AG10803 (cell line): Measurements from ENCODE around the gene RAE1.

Experiments
- DNase-seq: peaks from one replicate; pipeline ENCODE4 v3.0.0; 2010; ENCODE audit warnings: low read depth
- H3K4me3 ChIP-seq: 2 replicates; pipeline ENCODE4 v1.5.1; 2011; ENCODE audit warnings: mild to moderate bottlenecking, low read length, control low read depth
- TF ChIP-seq, protein P1 (sequence below): conservative IDR thresholded peaks from 2 replicates; pipeline ENCODE4 v1.5.1; 2011; ENCODE audit warnings: mild to moderate bottlenecking, low read length, control low read depth, inconsistent platforms

RAE1 gene

DNA sequence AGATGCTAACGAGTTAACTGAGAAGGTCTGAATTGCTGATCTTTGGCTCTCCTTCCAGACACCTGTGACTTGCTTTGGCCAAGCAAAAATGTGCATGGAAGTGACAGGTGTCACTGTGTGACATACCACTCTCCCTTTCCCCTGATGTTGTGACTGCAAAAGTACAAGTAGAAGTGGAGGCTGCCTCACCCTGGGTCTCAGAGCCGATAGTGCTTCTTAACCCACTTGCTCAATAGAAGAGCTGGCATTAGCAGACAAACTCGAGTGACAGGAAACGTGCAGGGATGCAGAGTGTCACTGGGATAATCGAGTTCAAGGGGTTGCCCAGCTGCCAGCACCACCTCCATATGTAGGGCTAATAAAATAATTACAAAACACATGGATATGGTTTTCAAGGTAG is 37.8 kb upstream of the RAE1 start:
- no peak for DNase-seq
- TF ChIP-seq, protein P1, sequence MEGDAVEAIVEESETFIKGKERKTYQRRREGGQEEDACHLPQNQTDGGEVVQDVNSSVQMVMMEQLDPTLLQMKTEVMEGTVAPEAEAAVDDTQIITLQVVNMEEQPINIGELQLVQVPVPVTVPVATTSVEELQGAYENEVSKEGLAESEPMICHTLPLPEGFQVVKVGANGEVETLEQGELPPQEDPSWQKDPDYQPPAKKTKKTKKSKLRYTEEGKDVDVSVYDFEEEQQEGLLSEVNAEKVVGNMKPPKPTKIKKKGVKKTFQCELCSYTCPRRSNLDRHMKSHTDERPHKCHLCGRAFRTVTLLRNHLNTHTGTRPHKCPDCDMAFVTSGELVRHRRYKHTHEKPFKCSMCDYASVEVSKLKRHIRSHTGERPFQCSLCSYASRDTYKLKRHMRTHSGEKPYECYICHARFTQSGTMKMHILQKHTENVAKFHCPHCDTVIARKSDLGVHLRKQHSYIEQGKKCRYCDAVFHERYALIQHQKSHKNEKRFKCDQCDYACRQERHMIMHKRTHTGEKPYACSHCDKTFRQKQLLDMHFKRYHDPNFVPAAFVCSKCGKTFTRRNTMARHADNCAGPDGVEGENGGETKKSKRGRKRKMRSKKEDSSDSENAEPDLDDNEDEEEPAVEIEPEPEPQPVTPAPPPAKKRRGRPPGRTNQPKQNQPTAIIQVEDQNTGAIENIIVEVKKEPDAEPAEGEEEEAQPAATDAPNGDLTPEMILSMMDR, result no peak
- H3K4me3 ChIP-seq, result no peak overlapping the region

DNA sequence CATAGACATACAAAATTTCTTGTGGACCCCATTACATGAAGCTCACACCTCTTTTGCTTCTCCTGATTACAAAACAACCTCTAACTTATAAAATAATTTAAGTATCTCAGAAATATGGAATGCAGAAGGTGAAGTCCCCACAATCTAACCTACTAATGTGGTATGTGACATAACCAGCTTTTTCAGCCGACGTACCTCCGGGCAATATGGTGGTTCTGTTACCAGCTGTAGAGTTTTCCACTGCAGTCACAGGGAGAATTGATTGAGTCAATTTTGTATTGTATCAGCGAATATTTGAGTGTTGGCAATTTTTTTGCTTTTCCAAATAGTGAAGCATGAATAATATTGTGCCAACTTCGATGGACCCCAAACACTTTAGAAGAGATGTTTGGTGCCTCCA is 37.1 kb upstream of the RAE1 start:
- TF ChIP-seq, protein P1, result no peak
- no peak for DNase-seq
- no peak overlapping the region for H3K4me3 ChIP-seq

DNA sequence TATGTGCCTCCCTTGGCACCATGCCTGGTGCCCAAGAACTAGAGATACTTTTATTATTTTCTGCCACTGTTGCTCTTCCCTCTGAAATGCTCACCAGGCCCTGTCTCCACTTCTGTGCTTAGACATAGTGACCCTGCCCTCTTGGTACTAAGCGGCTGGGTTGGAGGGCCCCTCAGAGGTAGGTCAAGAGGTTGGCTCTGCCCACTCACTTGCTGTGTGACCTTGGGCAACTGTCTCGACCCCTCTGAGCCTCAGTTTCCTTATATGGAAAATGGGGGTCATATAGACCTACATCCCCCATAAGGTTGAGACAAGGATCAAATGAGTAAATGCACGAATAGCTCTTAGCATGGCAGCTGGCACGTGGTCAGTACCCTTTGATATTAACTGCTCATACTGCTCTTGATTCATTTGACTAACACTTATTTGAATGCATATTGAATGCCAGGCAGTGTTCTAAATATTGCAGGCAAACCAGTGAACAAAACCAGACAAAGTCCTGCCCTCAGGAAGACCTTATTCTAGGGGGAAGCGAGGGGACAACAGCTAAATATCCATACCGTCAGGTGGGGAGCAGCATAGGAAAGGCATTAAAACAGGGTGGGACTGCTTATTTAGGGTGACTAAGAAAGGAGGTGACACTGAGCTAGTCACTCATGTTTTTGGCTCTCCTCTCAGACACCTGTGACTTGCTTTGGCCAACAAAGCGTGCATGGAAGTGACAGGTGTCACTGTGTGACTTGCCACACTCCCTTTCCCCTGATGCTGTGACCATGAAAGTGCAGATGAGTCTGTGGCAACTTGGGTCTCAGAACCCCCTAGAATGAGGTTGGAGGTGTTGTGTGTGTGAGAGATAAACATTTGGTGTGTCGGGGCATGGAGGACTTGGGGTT is 35.7 kb upstream of the RAE1 start:
- no peak for DNase-seq
- no peak overlapping the region for H3K4me3 ChIP-seq
- TF ChIP-seq, protein P1, result no peak

DNA sequence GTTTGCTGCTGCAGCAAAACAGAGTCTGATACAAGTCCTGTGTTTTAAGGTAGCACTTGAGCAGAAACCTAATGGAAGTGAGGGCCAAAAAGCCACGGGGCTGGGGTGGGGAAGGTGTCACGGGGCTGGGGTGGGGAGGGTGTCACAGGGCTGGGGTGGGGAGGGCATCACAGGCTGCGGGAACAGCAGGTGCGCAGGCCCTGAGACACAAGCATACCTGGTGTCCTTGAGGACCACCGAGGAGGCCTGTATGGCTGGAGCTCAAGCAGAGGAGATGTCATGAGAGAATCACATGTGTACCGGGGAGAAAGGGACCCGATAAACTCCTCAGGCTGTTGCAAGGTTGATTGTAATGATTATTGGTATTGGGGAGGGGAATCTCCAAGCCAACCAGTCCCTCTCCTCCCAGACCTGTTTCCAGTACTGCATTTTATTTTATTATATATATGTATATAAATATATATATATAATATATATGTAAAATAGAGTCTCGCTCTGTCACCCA is 35.0 kb upstream of the RAE1 start:
- TF ChIP-seq, protein P1, result no peak
- no peak overlapping the region for H3K4me3 ChIP-seq
- no peak for DNase-seq

DNA sequence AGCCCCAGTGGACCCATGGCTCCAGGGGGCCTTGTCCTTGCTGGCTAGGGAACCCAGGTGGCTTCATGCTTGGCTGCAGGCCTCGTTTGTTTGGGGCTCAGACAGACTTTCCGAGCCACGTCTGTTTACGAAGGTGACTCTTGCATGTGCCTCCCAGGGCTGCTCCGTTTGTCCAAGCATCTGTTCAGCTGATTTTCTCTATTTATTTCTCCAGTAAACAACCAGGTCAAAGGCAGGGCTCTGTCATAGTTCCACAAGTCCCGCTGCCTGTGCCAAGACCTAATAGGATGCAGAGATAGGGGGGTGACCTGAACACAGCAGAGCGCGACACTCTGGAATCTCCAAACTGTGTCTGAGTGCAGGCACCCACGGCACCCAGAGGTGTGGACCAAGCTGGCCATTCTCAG is 34.3 kb upstream of the RAE1 start:
- DNase-seq, result no peak
- TF ChIP-seq, protein P1, result no peak
- no peak overlapping the region for H3K4me3 ChIP-seq

DNA sequence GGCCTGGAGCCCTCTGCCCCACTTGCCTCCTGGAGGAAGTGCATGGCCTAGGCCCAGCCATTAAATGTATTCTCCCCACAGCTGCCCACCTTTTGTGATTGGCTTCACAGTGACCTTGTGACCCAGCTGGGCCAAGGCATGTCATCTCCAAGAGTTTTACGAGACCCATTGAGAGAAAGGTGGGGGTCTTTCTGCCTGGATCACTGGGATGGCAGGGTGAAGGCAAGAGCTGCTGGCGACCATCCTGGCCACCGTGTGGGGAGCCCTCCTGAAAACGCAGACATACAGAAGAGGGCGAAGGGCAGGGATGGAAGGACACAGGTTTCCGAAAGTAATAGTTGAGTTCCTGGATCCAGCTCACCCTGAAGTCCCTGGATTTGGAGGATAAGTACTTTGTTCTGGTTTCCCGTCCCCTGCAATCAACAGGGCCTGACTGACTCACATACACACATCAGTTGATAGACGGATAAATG is 33.7 kb upstream of the RAE1 start:
- no peak for DNase-seq
- H3K4me3 ChIP-seq, result no peak overlapping the region
- TF ChIP-seq, protein P1, result no peak
